K562 (cell line): ENCODE measurements around the gene STK33.

Experiments
- ZBTB1 ChIP-seq: sonication (generic); formaldehyde crosslinking; IDR thresholded peaks from 2 replicates; pipeline ENCODE4 v1.8.1; 2023; ENCODE audit warnings: missing genetic modification reagents, low read depth, mild to moderate bottlenecking, borderline replicate concordance
- ZNF165 ChIP-seq: fragments of 250-450 bp; sonication (Bioruptor Pico); IDR thresholded peaks from 2 replicates; pipeline ENCODE4 v1.4.0; 2020; ENCODE audit warnings: borderline replicate concordance
- TF ChIP-seq, protein P1 (sequence below): fragments of 250-450 bp; sonication (Bioruptor Pico); IDR thresholded peaks from 2 replicates; pipeline ENCODE4 v1.4.0; 2020; ENCODE audit warnings: borderline replicate concordance

- TF ChIP-seq ZBTB1 = no peak
- TF ChIP-seq ZNF165 = no peak
- TF ChIP-seq, protein P1, sequence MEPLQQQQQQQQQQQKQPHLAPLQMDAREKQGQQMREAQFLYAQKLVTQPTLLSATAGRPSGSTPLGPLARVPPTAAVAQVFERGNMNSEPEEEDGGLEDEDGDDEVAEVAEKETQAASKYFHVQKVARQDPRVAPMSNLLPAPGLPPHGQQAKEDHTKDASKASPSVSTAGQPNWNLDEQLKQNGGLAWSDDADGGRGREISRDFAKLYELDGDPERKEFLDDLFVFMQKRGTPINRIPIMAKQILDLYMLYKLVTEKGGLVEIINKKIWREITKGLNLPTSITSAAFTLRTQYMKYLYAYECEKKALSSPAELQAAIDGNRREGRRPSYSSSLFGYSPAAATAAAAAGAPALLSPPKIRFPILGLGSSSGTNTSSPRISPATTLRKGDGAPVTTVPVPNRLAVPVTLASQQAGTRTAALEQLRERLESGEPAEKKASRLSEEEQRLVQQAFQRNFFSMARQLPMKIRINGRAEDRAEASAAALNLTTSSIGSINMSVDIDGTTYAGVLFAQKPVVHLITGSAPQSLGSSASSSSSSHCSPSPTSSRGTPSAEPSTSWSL (CRISPR knock-in tag) = no peak
These were observed 239.2 kb downstream of the STK33 start for GRCh38 chr11:8354622-8355415.
